Pancreas (tissue), 10 donors: Measurements from ENCODE around the gene GPATCH2L. TPM values are rescaled to one million over a fixed set of nuclear protein-coding genes. Genes with fewer than 3 reads are reported as not detected.

Experiments used
- ATAC-seq, 4 donors: fragments of 200-7000 bp; cut with Tn5 transposase; one replicate each; pipeline versions ENCODE4 v1.8.0 to v1.9.1; 2020; ENCODE audit warnings: mild to moderate bottlenecking in 4 of 4, moderate library complexity in 4 of 4
- DNase-seq, 6 donors: peaks; one replicate each; pipeline ENCODE4 v3.0.0-alpha.2; 2020
- FAIRE-seq: peaks from 2 replicates; lab custom pipeline; 2012; peaks lifted over from hg19 to GRCh38; lab: Jason Lieb, UNC
- H3K27ac ChIP-seq, 4 donors: fragments of 200-600 bp; sonication (generic); 1 replicate in 3 of 4; 2 replicates in 1 of 4; pipeline versions ENCODE4 v1.5.0 to v1.8.0; 2020
- H3K27me3 ChIP-seq, 4 donors: fragments of 200-600 bp; one replicate each; pipeline ENCODE4 v1.8.0; 2021
- H3K36me3 ChIP-seq, 3 donors: fragments of 200-600 bp; sonication (generic) in 1 of 3; one replicate each; pipeline versions ENCODE4 v1.5.0 to v1.8.0; 2020 to 2021
- H3K4me1 ChIP-seq, 3 donors: fragments of 200-600 bp; one replicate each; pipeline ENCODE4 v1.8.0; 2021
- H3K4me3 ChIP-seq, 4 donors: fragments of 200-600 bp; sonication (generic) in 2 of 4; one replicate each; pipeline versions ENCODE4 v1.5.0 to v1.8.0; 2020 to 2021
- H3K9me3 ChIP-seq, 4 donors: fragments of 200-600 bp; one replicate each; pipeline ENCODE4 v1.8.0; 2021
- WGBS, 2 donors: extraction: QIAGEN DNeasy Blood & Tissue Kit; methylation state at CpG; one replicate each; pipeline ENCODE4 v1.1.7; 2013; 5-methylcytosine and 5-hydroxymethylcytosine counted together
- intact Hi-C, 3 donors: fragments of 100-400 bp; cut with DNase I; formaldehyde crosslinking; loops; one replicate each; pipeline versions ENCODE4 v1.11.1 to v1.14.2; 2022
- polyA plus RNA-seq, 2 donors: library from polyadenylated mRNA; stranded (reverse); fragments of 200-250 nt; gene quantifications; one replicate each; pipeline ENCODE4 v1.2.3, GENCODE V29; 2013
- total RNA-seq, 6 donors: library from RNA; stranded (reverse); fragmentation: NEBNext Ultra II Directional in 4 of 6; extraction: Animal tissue kit (Norgen Biotek cat#: 25700) in 4 of 6; gene quantifications; one replicate each; pipeline versions ENCODE4 v1.2.1 to v1.2.4, GENCODE V29; 2021 to 2023
- TF ChIP-seq, protein P1 (sequence below), 4 donors: fragments of 200-600 bp; sonication (generic) in 3 of 4; IDR thresholded peaks; one replicate each; pipeline versions ENCODE4 v1.5.0 to v1.8.0; 2021; ENCODE audit warnings: antibody characterized with exemption in 4 of 4
- donor health status: healthy with polysubstance abuse.
- donor health status: DM: no; HTN: no; CAD: no; lungs with moderate emphysema.
- donor health status: DM: no; HTN: no; CAD: no.
- donor health status: control.
- donor health status: control.
- donor health status: Bipolar disorder and iron deficiency.
- donor health status: DM: yes; HTN: yes; CAD: no.
- donor health status: DM: no; HTN: no; CAD: no.
- donor health status: DM: no; HTN: no; CAD: no.
- donor health status: DM: yes; HTN: yes; CAD: no.

GPATCH2L gene
- total and polyA plus RNA-seq, 8 donors, result 3.0 to 29.7 (median 16.7) TPM

- Histone ChIP-seq H3K27ac (no peak overlapping the region), H3K4me1 (peaks cover 15 to 32% (median 18%) of the 10 kb centered on the region in 3 donors), H3K27me3 (no peaks in the 10 kb centered on the region), H3K36me3 (no peaks in the 10 kb centered on the region), H3K9me3 (no peaks in the 10 kb centered on the region), H3K4me3 (no peak overlapping the region)
- no peak for FAIRE-seq
- no peak for ATAC-seq
- 91% methylated on average over 11 of the region's 11 CpGs for WGBS, 2 donors
- intact Hi-C loops, result no loop called here
- TF ChIP-seq, protein P1, sequence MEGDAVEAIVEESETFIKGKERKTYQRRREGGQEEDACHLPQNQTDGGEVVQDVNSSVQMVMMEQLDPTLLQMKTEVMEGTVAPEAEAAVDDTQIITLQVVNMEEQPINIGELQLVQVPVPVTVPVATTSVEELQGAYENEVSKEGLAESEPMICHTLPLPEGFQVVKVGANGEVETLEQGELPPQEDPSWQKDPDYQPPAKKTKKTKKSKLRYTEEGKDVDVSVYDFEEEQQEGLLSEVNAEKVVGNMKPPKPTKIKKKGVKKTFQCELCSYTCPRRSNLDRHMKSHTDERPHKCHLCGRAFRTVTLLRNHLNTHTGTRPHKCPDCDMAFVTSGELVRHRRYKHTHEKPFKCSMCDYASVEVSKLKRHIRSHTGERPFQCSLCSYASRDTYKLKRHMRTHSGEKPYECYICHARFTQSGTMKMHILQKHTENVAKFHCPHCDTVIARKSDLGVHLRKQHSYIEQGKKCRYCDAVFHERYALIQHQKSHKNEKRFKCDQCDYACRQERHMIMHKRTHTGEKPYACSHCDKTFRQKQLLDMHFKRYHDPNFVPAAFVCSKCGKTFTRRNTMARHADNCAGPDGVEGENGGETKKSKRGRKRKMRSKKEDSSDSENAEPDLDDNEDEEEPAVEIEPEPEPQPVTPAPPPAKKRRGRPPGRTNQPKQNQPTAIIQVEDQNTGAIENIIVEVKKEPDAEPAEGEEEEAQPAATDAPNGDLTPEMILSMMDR (IDR thresholded peaks at IDR 0.05), result no peak
- no peak for DNase-seq
These were observed 2.9 kb downstream of the GPATCH2L start for GRCh38 chr14:76154539-76155126.

DNA sequence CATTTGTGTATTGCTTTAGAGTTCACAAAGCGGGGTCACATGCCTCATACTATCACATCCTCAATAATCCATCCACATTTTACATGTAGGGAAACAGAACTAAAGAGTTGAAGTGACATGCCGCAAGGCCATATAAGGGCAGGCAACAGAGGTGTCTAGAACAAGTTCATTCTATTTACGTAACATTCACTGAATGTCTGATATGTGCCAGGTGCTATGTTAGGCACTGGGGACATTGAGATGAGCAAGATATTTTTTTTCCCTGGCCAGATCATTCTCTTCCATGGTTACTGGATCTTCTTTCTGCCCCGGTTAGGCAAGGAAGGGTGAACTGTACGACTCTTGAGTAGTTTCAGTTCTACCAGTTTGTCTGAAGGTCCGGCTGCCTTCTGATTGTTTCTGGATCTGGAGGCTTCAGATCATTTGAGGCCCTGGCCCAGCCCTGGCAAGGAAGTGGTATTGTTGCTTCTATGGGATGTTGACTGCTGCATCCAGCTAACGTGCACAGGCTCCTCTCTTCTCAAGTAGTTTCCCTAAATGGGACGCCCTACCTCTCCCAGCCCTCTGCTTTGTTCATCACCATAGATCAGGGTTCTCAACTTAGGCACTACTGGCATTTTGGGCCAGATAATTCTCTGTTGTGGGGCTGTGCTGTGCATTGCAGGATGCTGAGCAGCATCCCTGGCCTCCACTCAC is 12.1 kb downstream of the GPATCH2L start:
- TF ChIP-seq, protein P1 (IDR thresholded peaks at IDR 0.05), result no peak
- H3K9me3 ChIP-seq, result no peaks in the 10 kb centered on the region
- intact Hi-C loops, result no loop called here
- no peak overlapping the region for H3K27ac ChIP-seq
- H3K27me3 ChIP-seq, result no peaks in the 10 kb centered on the region
- FAIRE-seq, result no peak
- no peak for DNase-seq
- no peak for ATAC-seq
- 79 to 88% methylated on average over 8 of the region's 8 CpGs for WGBS, 2 donors
- peaks cover 0 to 21% (median 0%) of the 10 kb centered on the region in 3 donors for H3K36me3 ChIP-seq
- no peak overlapping the region for H3K4me3 ChIP-seq
- H3K4me1 ChIP-seq, result no peaks in the 10 kb centered on the region

DNA sequence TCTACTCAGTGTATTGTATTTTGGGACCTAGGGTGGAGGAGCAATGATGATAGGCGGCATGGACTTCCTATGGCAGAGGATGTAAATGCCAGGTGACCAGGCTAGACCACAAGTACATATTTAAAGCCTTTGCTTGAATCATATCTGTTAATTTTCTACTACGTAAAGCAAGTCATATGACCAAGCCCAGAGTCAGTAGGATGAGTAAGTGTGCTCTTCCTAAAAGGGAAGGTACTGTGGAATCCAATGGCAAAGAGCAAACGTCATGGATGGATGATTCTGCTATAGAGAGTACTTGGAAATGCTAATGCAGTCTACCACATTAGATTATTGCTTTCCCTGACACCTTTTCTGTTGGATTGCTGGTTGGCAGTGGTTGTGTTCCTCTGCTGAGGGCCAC is 16.8 kb downstream of the GPATCH2L start:
- ATAC-seq (no peak), DNase-seq (no peak), FAIRE-seq (no peak)
- Histone ChIP-seq H3K9me3 (no peaks in the 10 kb centered on the region), H3K27ac (no peak overlapping the region), H3K36me3 (peaks cover 0 to 26% (median 0%) of the 10 kb centered on the region in 3 donors), H3K4me3 (no peak overlapping the region), H3K4me1 (no peaks in the 10 kb centered on the region), H3K27me3 (no peaks in the 10 kb centered on the region)
- intact Hi-C loops, result no loop called here
- WGBS, 2 donors, result 92 to 94% methylated on average over 3 of the region's 3 CpGs
- TF ChIP-seq, protein P1 (IDR thresholded peaks at IDR 0.05), result no peak

GRCh38 chr14:76169776-76170175 is 18.1 kb downstream of the GPATCH2L start:
- TF ChIP-seq, protein P1 (IDR thresholded peaks at IDR 0.05), result no peak
- intact Hi-C loops, result no loop called here

GRCh38 chr14:76174982-76175381 is 23.3 kb downstream of the GPATCH2L start:
- no peaks in the 10 kb centered on the region for H3K9me3 ChIP-seq
- ATAC-seq (no peak), DNase-seq (no peak), FAIRE-seq (no peak)
- no peaks in the 10 kb centered on the region for H3K4me1 ChIP-seq
- TF ChIP-seq, protein P1 (IDR thresholded peaks at IDR 0.05), result no peak
- H3K27me3 ChIP-seq, result no peaks in the 10 kb centered on the region
- H3K4me3 ChIP-seq, result no peak overlapping the region
- intact Hi-C loops, result no loop called here
- 90 to 92% methylated on average over 2 of the region's 2 CpGs for WGBS, 2 donors
- peaks cover 0 to 12% (median 0%) of the 10 kb centered on the region in 3 donors for H3K36me3 ChIP-seq
- H3K27ac ChIP-seq, result no peak overlapping the region

More at GRCh38 chr14:76169776-76170175, 18.1 kb downstream of the GPATCH2L start:
- DNase-seq (no peak), FAIRE-seq (no peak), ATAC-seq (no peak)
- no peaks in the 10 kb centered on the region for H3K9me3 ChIP-seq
- no peak overlapping the region for H3K27ac ChIP-seq
- H3K4me3 ChIP-seq, result no peak overlapping the region
- WGBS, 2 donors, result 93 to 94% methylated on average over 3 of the region's 3 CpGs
- peaks cover 0 to 26% (median 0%) of the 10 kb centered on the region in 3 donors for H3K36me3 ChIP-seq
- H3K4me1 ChIP-seq, result no peaks in the 10 kb centered on the region
- no peaks in the 10 kb centered on the region for H3K27me3 ChIP-seq
